ENCODE data around the gene ATP9B.

Gene ATP9B

GRCh38 chr18:79250301-79250981 lies 181.2 kb downstream of the ATP9B start:
- TF ChIP-seq REST (IDR thresholded peaks at IDR 0.05; ENCODE audit: insufficient read depth in 1 of 2, low read depth in 2 of 2, low read length in 2 of 2) (no peak), TAF1 (IDR thresholded peaks at IDR 0.05; ENCODE audit: borderline replicate concordance, insufficient read depth, low read length) (no peak), FOXP2 (optimal IDR thresholded peaks at IDR 0.05; ENCODE audit: borderline replicate concordance, extremely low read depth, extremely low read length, insufficient read depth) (no peak), SIN3A (IDR thresholded peaks at IDR 0.05; ENCODE audit: borderline replicate concordance, insufficient read depth, low read length) (no peak), POLR2AphosphoS5 (IDR thresholded peaks at IDR 0.05; ENCODE audit: low read depth, low read length) (no peak)

- TF ChIP-seq FOXP2 (optimal IDR thresholded peaks at IDR 0.05; ENCODE audit: borderline replicate concordance, extremely low read depth, extremely low read length, insufficient read depth) (no peak), POLR2AphosphoS5 (IDR thresholded peaks at IDR 0.05; ENCODE audit: low read depth, low read length) (no peak), REST (IDR thresholded peaks at IDR 0.05; ENCODE audit: insufficient read depth in 1 of 2, low read depth in 2 of 2, low read length in 2 of 2) (no peak), SIN3A (IDR thresholded peaks at IDR 0.05; ENCODE audit: borderline replicate concordance, insufficient read depth, low read length) (no peak), TAF1 (IDR thresholded peaks at IDR 0.05; ENCODE audit: borderline replicate concordance, insufficient read depth, low read length) (no peak)
Observed at GRCh38 chr18:79251021-79251420, 181.8 kb downstream of the ATP9B start.

GRCh38 chr18:79252904-79253633 lies 183.9 kb downstream of the ATP9B start:
- TF ChIP-seq FOXP2 (optimal IDR thresholded peaks at IDR 0.05; ENCODE audit: borderline replicate concordance, extremely low read depth, extremely low read length, insufficient read depth) (no peak), REST (IDR thresholded peaks at IDR 0.05; ENCODE audit: insufficient read depth in 1 of 2, low read depth in 2 of 2, low read length in 2 of 2) (no peak), SIN3A (IDR thresholded peaks at IDR 0.05; ENCODE audit: borderline replicate concordance, insufficient read depth, low read length) (no peak), POLR2AphosphoS5 (IDR thresholded peaks at IDR 0.05; ENCODE audit: low read depth, low read length) (no peak)

- TF ChIP-seq TAF1 (IDR thresholded peaks at IDR 0.05; ENCODE audit: borderline replicate concordance, insufficient read depth, low read length) = no peak
- no peak for TF ChIP-seq FOXP2 (optimal IDR thresholded peaks at IDR 0.05; ENCODE audit: borderline replicate concordance, extremely low read depth, extremely low read length, insufficient read depth)
- no peak for TF ChIP-seq POLR2AphosphoS5 (IDR thresholded peaks at IDR 0.05; ENCODE audit: low read depth, low read length)
- TF ChIP-seq REST (IDR thresholded peaks at IDR 0.05; ENCODE audit: insufficient read depth in 1 of 2, low read depth in 2 of 2, low read length in 2 of 2) = no peak
- TF ChIP-seq SIN3A (IDR thresholded peaks at IDR 0.05; ENCODE audit: borderline replicate concordance, insufficient read depth, low read length) = no peak
Observed at GRCh38 chr18:79257480-79257879, 188.3 kb downstream of the ATP9B start.
